Osteoblast (primary cell): ENCODE measurements around the gene MRPS2. TPM values are rescaled to one million over a fixed set of nuclear protein-coding genes. Genes with fewer than 3 reads are reported as not detected.
A peak's percentile ranks its signal among the peaks of the same experiment; 100 is the strongest.
"Not testable (repeated sequence)": the region's sequence is repeated elsewhere in the genome, so short reads cannot be mapped to it uniquely, and the experiment has no call there.

Experiments used
- DNase-seq: peaks from one replicate; pipeline ENCODE4 v3.0.0; 2011; ENCODE audit warnings: low spot score, mixed read lengths; ENCODE audit not compliant: insufficient read length; ENCODE audit errors: missing footprints
- H2AFZ ChIP-seq: 2 replicates; pipeline ENCODE4 v1.6.0; 2011; ENCODE audit warnings: mild to moderate bottlenecking, low read length
- H3K27ac ChIP-seq: 2 replicates; pipeline ENCODE4 v1.5.1; 2011; ENCODE audit warnings: mild to moderate bottlenecking, low read depth, low read length, moderate library complexity
- H3K27me3 ChIP-seq: 2 replicates; pipeline ENCODE4 v1.6.0; 2012; ENCODE audit warnings: mild to moderate bottlenecking, control low read depth, inconsistent platforms, low read length, moderate library complexity; ENCODE audit not compliant: insufficient read depth
- H3K36me3 ChIP-seq: 2 replicates; pipeline ENCODE4 v1.5.1; 2011; ENCODE audit warnings: mild to moderate bottlenecking, low read length, control low read depth, moderate library complexity; ENCODE audit not compliant: insufficient read depth
- H3K4me1 ChIP-seq: 2 replicates; pipeline ENCODE4 v1.5.1; 2011; ENCODE audit warnings: mild to moderate bottlenecking, low read length, control low read depth, moderate library complexity; ENCODE audit not compliant: insufficient read depth
- H3K4me2 ChIP-seq: 2 replicates; pipeline ENCODE4 v1.6.0; 2011; ENCODE audit warnings: mild to moderate bottlenecking, low read length; ENCODE audit not compliant: insufficient read depth
- H3K4me3 ChIP-seq: fragments of 200-600 bp; sonication (generic); 3 replicates; pipeline ENCODE4 v1.5.1; 2012; ENCODE audit warnings: mild to moderate bottlenecking, low read length, inconsistent platforms; ENCODE audit not compliant: insufficient read depth
- H3K79me2 ChIP-seq: 2 replicates; pipeline ENCODE4 v1.6.0; 2012; ENCODE audit warnings: mild to moderate bottlenecking, low read length, control low read depth, inconsistent platforms; ENCODE audit not compliant: insufficient read depth
- H3K9me3 ChIP-seq: 2 replicates; pipeline ENCODE4 v1.5.1; 2011; ENCODE audit warnings: low read depth, low read length, control low read depth
- H4K20me1 ChIP-seq: 2 replicates; pipeline ENCODE4 v1.6.0; 2012; ENCODE audit warnings: mild to moderate bottlenecking, low read length, control low read depth; ENCODE audit not compliant: insufficient read depth
- CTCF ChIP-seq: IDR thresholded peaks from 2 replicates; pipeline ENCODE4 v1.5.1; 2011; ENCODE audit warnings: mild to moderate bottlenecking, low read depth, low read length, moderate library complexity; ENCODE audit errors: extremely low read depth
- total RNA-seq: library from RNA; depleted of rRNA; stranded (reverse); fragments of >200 nt; gene quantifications from 2 replicates; pipeline ENCODE4 v1.2.3, GENCODE V29; 2012

Gene MRPS2
- total RNA-seq, 1 donor = 13.0 TPM

DNA sequence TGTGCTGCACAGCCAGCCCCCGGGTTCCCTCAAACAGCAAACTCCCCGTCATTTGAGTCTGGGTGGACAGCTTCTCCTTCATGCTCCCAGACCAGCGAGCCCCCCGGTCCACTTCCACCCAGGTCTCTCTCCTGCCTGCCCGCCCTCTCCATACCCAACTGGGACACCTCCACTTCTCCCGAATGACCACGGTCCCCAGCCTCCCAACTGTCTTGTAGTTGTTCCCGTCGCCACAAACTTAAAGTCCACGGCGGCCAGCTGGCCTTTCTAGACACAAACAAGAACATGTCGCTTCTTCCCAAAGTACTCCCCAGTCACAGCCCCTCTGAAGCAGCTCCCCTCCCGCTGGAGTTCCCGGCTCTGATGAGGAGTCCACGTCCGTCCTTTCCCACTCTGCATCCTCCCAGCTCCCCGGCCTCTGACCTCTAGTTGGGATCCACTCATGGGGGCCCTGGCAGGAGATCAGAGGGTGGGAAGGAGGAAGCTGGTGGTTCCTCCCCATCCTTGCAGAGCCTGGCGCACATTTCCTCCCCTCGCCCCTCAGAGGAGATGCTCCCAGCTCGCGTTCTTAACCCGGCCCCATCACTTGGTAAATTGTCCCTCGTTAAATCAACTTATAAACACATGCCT lies 45.0 kb upstream of the MRPS2 start:
- H3K79me2 ChIP-seq = no peaks in the 10 kb centered on the region
- no peaks in the 10 kb centered on the region for H3K9me3 ChIP-seq
- peaks cover 4% of the 10 kb centered on the region for H3K27me3 ChIP-seq
- H4K20me1 ChIP-seq = no peaks in the 10 kb centered on the region
- H2AFZ ChIP-seq = no peak overlapping the region
- no peak overlapping the region for H3K4me2 ChIP-seq
- peak; percentile 10 for DNase-seq
- no peak overlapping the region for H3K4me3 ChIP-seq
- no peak for TF ChIP-seq CTCF
- H3K4me1 ChIP-seq = no peaks in the 10 kb centered on the region
- H3K27ac ChIP-seq = no peak overlapping the region
- H3K36me3 ChIP-seq = no peaks in the 10 kb centered on the region

DNA sequence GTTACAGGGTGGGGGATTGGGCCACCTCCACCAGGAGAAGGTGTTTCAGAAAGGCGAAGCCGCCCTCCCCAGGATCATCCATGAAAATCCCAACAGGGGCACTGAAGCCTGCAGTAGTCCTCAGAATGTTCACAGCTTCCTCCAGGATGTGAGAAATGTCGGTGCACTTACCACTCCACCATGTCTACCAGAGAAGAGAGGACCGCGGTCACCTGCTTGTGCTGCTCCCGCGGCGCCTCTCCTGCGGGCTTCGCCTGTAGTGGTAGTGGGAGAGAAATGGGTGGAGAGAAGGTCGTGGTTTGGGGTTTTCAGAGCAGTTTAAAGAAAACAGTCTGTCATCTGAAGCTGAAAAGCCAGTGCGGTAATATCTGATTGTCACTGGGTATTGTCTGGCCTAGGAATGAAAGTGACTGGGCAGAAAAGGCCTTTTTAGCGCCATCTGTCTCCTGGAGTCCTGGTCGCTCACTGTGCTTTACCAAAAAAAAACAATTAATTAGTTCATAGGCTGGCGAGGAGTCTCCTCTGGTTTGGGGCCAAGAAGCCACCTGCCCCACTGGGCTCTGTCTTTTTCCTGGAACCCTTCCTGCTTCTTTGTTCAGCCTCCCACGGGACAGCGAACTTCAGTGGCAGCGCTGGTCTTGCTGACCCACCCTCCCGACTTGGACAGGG lies 43.9 kb upstream of the MRPS2 start:
- Histone ChIP-seq H4K20me1 (no peaks in the 10 kb centered on the region), H3K9me3 (no peaks in the 10 kb centered on the region), H3K4me2 (no peak overlapping the region), H3K79me2 (no peaks in the 10 kb centered on the region), H3K27ac (no peak overlapping the region), H3K27me3 (peaks cover 4% of the 10 kb centered on the region), H3K4me3 (no peak overlapping the region), H2AFZ (no peak overlapping the region), H3K36me3 (no peaks in the 10 kb centered on the region), H3K4me1 (no peaks in the 10 kb centered on the region)
- DNase-seq = peak; percentile 78
- no peak for TF ChIP-seq CTCF

GRCh38 chr9:135458478-135458877 lies 42.0 kb upstream of the MRPS2 start:
- not testable (repeated sequence) for H4K20me1 ChIP-seq, H2AFZ ChIP-seq

GRCh38 chr9:135461936-135462335 lies 38.5 kb upstream of the MRPS2 start:
- Histone ChIP-seq H3K4me2 (no peak overlapping the region), H3K9me3 (no peaks in the 10 kb centered on the region), H3K27ac (no peak overlapping the region), H2AFZ (no peak overlapping the region), H4K20me1 (no peaks in the 10 kb centered on the region), H3K36me3 (no peaks in the 10 kb centered on the region), H3K79me2 (no peaks in the 10 kb centered on the region), H3K27me3 (no peaks in the 10 kb centered on the region), H3K4me3 (no peak overlapping the region), H3K4me1 (peaks cover 6% of the 10 kb centered on the region)
- no peak for DNase-seq
- TF ChIP-seq CTCF = no peak

More at GRCh38 chr9:135458478-135458877, 42.0 kb upstream of the MRPS2 start:
- not testable (repeated sequence) for H3K27ac ChIP-seq, DNase-seq, H3K27me3 ChIP-seq, H3K9me3 ChIP-seq, H3K4me3 ChIP-seq, H3K4me2 ChIP-seq, H3K4me1 ChIP-seq, H3K79me2 ChIP-seq, H3K36me3 ChIP-seq
